ENCODE results near the gene CYBA. TPM values are rescaled to one million over a fixed set of nuclear protein-coding genes. Genes with fewer than 3 reads are reported as not detected.

CYBA gene
- total RNA-seq, 1 donor from 2014 or later, result 77.4 TPM

DNA sequence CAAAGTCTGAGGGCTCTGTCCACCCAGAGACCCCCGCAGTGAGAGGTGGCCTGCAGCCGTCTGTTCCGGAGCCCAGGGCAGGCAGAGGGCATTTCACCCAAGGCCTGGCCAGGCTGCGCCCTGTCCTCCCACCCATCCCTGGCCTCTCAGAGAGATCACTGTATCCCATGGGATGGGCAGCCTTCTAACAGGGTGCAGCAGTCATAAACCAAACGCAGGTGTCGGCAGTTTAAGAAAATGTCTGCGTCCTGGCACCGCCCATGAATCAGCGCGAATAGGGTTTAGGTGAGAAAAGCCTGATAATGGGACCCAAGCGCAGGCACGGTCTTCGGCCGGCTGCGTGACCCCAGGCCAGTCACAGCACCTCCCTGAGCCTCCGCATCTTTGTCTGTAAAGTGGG is 5.4 kb downstream of the CYBA start:
- DNase-seq, result no peak

DNA sequence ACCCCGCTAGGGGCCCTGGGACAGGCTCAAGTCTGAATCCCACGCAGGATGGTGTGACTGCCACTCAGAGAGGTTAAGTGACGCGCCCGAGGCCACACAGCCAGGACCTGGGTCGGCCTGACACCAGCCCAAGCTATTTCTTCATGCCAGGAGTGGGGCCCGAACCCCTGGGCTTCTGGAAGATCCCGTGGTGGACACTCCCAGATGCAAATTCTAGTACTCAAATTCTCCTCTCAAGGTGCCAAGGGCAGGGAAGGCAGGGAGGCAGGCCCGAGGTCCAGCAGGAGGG is 7.3 kb downstream of the CYBA start:
- DNase-seq, result no peak

DNA sequence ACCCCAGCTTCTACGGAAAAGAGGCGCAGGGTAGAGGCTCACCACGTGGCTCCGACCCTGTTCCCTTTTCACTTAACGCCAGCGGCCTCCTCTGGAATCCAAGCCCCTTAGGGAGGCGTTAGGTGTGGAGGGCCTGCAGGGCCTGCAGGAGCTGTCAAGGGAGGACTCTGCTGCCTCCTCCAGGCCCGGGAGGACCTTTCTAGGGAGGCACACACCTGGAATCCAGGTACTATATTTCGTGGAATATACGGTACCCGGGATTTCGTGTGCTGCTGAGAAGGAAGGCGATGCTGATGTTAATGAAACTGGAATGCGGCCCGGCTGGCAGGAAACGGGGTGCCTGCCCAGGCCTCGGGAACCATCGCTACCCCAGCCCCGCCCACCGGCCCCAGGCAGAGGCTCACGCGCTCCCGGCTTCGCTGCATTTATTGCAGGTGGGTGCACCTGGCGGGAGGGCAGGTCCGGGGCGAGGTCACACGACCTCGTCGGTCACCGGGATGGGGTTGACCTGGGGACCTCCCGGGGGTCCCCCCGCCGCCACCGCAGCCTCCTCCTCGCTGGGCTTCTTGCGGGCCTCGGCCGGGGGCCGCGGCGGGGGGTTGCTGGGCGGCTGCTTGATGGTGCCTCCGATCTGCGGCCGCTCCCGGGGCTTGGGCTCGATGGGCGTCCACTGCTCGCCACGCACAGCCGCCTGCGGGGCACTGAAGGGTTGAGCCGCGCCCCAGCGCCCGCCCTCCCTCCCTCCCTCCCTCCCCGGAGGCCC is 7.8 kb downstream of the CYBA start:
- no peak for DNase-seq

DNA sequence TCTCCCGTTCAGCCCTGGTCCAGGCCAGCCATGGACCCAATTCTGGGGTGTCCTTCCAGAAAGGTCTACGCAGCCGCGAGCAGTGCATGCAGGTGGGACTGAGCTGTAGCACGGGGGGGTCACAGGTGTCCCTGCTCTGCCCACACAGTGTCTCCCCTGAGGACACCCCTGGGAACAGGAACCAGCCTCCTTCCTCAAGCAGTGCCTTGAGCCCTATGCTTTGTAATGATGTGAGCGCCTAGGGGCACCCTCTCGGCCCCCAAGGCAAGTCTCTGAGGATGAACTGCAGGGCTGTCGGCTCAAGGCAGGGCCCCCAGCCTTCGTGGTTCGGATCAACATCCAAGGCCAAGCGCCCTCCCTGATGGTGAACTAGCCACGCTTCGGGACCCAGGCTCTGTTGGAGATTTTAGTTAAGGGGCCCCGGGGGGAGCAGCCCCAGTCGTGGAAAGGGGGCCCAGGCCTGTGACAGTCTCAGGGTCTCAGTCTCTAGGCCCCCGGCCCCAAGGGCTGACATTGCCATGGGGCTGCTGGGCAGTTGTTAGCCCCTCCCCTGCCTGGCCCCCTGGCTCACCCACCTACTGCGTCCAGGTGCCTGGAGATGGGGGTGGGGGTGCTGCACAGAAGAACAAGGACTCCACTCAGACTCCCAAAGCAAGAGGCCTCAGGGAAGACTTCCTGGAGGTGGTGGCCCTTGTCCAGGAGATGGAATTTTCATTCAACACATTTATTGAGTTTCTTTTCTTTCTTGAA is 10.2 kb downstream of the CYBA start:
- DNase-seq, result no peak

DNA sequence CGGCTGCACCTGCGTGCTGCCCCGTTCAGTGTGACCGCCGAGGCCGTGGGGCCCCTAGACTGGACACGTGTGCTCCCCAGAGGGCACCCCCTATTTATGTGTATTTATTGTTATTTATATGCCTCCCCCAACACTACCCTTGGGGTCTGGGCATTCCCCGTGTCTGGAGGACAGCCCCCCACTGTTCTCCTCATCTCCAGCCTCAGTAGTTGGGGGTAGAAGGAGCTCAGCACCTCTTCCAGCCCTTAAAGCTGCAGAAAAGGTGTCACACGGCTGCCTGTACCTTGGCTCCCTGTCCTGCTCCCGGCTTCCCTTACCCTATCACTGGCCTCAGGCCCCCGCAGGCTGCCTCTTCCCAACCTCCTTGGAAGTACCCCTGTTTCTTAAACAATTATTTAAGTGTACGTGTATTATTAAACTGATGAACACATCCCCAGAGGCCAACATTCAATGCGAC is 10.8 kb downstream of the CYBA start:
- DNase-seq, result no peak

DNA sequence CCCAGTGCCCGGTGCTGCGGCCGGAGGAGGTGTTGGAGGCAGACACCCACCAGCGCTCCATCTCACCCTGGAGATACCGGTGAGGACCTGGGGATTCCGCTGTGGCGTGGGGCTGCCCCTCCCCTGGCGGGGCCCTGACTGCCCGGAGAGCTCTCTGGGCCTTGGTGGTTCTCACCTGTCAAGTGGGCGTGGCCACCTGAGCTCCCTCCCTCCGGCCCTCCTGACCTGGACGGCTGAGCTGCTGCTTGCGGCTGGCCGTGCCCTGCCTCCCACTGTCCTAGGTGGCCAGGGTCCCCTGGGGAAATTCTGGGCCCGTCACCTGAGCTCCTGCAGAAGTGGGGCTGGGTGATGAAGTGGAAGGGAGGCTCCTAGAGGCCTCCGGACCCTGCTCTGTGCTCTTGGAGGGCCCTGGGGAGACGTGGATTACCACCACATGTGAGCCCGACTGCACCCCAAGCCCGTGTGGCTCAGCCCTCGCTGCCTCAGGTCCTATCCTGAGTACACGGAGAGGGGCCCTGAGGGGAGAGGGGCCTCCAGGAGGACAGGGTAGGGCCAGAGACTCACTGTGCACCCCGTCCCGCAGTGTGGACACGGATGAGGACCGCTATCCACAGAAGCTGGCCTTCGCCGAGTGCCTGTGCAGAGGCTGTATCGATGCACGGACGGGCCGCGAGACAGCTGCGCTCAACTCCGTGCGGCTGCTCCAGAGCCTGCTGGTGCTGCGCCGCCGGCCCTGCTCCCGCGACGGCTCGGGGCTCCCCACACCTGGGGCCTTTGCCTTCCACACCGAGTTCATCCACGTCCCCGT is 11.4 kb downstream of the CYBA start:
- no peak for DNase-seq

DNA sequence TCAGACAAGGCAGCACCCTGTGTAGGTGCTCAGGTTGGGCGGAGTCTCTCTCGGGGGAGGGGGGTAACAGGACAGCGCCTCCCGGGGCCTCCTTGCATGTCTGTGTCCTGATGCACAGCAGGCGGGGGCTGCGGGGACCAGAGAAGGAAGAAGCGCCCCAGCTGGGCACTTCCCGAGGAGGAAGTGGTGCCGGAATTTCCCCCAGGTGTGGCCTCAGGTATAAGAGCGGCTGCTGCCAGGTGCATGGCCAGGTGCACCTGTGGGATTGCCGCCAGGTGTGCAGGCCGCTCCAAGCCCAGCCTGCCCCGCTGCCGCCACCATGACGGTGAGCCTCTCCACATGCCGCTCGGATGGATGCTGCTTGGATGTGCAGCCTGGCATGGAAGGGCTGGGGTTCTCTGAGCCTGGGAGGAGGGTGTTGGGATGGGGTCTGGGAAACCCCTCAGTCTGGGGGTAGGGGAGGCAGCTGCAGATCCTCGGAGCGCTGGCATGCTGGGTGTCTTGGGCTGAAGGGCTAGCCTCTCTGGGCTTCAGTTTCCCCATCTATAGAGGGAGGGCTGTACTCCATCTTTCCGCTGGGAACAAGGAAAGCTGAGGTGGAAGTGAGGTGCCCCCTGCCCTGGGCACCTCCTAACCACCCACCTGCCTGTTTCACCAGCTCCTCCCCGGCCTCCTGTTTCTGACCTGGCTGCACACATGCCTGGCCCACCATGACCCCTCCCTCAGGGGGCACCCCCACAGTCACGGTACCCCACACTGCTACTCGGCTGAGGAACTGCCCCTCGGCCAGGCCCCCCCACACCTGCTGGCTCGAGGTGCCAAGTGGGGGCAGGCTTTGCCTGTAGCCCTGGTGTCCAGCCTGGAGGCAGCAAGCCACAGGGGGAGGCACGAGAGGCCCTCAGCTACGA is 12.3 kb downstream of the CYBA start, which contains the start of gene IL17C:
Gene IL17C (plus strand): TSS at position 250 of the 908 bp plus-strand sequence. CDS start 70 bp downstream, at position 320.
- no peak for DNase-seq

DNA sequence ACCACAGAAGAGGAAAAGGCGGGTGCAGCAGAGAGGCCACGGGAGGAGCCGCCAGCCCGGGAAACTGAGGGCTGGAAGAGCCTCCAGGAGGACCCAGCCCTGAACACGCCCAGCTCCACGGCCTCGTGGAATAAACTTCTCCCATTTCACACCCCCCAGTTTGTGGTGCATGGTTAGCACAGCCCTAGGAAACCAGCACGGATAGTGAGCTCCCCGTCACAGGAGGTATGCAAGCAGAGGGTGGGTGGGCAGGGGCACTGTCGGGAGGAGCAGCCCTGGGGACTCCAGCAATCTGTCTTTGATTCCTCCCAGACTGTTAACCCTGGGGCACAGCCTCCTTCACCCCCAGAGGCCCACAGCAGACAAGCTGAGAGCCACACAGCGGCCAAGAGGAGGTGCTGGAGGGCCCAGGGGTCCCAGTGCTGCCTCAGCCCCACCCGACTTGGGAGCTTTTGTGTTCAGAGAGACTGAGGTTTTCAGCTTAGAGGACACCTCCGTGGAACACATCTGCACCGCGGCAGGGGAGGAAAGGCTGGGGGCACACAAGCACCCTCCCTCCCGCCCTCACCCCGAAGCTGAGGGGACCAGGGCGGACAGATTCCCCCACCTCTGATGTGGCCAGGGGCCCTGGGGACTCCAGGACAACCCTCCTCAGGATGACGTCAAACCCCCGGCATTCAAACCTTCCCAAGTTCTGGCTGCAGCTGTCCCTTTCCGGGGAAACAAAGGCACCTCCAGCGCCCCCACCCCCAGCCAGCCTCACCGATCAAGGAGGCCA is 14.2 kb downstream of the CYBA start:
- DNase-seq, result no peak

DNA sequence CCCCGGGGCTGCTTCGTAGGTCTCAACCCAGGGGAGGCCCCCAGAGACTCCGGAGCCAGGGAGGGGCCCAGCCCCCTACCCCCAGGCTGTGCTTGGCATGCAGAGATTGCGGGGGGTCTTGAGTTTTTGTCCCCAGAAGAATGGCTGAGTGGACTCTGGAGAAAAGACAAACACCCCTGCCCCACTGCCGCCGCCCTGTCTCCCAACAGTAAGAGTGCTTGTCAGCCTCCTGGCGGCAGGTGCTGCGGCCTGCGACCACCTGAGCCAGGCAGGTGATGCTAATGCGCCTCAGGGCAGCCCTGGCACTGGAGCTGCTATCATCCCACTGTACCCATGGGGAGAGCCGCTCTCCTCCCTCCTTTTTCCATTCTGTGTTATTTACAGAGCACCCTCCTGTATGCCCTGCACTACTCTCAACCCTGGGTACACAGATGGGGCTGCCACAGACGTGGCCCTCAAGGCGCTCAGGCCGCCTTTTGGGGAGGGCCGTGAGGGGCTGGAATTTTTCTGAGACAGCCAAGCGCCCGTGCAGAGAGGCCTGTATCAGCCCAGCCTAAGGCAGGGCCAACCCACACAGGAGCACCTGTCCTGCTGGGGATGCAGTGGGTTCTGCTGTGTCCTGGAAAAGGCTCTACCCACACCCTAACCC is 15.1 kb downstream of the CYBA start:
- no peak for DNase-seq

DNA sequence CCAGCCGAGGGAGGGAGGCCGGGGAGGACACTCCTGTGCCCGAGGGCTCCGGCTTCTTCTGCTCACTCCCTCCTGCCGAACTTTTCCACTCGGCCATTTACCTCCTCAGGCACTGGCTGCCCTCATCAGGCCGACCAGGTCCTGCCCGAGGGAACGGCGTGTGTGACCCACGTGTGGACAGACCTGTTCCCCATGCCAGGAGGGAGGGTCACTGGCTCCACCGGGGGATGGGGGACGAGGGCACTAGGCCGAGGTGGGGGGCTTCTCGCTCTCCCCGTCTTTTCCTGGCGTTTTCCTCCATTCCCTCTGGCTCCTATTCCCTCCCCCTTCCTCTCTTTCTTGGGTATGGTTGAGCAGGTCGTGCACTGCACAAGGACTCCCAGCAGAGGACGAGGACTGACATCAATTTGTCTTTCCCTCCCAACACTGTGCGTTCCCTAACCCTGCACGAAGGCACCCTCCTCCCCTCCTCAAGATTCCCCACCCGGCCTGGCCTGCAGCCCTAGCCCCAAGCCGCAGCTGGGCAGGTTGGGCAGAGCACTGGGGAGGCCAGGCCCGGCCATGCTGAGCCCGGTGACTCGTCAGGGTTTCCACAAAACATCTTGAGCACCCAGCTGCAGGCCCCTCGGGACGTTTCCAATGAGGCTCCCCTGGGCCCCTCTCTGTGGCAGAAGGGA is 15.7 kb downstream of the CYBA start:
- no peak for DNase-seq

DNA sequence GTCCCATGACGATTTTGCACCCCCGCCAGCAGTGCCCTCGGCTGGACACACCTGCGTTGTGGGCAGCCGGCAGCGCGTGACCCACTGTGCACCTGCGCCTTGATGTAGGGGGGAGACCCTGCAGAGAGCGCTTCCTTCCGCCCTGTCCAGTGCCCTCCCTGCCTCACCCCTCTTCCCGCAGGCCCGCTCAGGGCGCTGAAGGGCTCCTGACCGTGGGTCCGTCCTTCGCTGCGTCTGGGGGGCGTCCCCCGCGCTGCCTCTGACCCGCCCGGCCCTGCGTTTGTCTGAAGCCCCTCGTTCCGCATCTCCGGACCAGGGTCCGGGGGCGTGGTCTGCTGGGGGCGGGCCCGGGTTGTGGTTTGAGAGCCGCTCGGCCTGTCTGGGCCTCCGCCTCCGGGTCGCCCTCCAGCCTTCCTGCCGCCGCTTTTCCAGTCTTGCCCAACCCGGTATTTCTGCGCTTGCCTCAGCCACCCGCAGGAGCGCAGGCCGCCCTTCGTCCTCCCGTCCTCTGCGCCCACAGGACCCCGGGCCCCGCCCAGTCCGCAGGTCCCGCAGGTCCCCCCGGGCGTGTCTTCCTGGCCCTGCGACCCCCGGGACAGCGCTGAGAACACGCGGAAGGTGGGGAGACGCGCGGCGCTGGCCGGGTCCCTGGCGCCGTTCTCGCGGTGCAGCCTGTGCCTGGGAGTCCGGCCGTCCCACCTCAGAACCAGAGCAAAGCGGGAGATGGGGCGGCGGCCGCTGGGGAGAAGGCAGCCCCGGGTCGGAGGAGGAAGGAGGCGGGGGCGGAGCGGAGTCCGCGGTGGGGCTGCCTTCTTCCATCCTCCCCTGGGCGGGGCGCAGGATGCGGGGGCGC is 16.5 kb downstream of the CYBA start:
- DNase-seq, result no peak

DNA sequence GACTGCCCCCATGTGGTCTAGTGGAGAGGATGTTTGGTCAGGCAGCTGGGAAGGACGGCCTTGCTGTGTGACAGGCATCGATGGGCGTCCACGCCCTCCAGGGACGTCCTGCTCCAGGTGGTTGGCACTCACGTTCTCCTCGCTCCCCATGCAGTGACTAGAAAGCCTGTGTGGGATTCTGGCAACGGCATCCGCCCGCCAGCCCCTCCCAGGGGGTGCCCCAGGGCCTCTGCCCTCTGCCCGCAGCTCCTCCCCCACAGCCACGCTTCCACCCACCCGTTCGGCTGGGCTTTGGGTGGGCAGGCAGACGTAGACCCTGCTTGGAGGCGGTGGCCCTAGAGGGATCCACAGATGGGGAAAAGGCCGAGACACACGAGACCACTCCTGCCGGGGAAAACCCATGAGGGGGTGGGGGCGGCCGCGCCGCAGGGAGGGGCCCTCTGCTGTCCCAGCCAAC is 17.1 kb downstream of the CYBA start:
- DNase-seq, result no peak

DNA sequence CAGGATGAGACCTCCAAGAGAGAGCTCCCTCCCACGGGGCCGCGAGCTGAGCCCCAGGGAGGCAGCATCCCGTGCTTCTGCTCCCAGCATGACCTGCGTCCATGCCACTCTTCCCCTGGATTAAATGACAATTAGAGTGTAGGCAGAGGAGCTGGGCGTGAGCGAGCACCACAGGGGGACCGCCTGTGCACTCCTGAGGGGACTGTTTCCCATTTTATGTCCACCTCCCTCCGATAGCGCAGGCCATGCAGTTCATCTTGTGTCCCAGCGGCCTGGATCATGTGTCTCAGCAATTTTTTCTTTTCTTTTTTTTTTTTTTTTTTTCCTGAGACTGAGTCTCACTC is 18.3 kb downstream of the CYBA start:
- no peak for DNase-seq

DNA sequence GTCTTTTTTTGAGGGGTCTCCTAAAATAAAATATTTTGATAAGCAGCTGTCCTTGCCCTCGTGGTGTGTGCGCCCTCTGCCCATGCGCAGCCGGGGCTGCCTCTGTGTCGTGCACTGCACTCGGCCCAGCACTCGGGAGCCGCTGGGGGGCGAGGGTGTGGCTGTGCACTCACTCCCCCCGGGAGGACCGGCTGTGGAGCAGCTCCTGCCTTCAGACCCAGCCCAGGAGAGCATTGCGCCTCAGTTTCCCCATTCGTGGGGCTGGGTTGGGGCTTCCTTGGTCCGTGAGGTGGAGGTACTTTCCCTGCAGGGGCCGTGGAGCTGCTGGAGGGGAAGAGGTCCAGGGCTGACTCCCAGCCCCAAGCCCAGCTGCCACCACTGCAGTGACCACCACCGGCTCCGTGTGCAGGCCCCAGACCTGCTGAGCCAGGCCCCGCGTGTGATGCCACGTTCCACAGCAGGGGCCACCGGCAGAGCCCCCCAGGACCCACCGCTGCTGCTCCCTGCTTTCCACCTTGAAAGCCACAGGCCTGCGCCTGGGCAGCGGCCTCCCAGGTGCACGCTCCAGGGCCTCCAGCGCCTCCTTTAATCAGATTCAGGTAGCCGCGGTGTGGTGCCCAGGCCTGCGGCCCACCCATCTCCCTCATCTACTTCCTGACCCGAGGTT is 18.8 kb downstream of the CYBA start:
- no peak for DNase-seq

DNA sequence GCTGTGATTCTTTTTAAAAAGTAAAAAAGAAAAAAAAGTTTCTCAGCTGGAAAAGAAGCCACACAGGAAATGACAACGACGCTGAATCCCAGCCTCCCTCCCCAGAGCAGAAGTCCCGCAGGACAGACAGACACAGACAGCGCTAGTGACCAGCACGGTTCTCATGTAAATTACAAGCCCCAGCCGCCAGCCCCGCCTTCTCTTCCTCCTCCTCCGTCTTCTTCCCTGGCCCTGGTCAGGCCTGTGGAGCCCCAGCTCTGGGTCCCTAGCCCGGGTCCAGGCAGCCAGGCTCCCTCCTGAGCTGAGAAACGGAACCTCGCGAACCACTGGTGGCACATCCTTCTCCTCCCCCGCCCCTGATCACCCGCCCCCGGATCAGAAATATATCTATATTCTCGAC is 19.5 kb downstream of the CYBA start:
- DNase-seq, result no peak

DNA sequence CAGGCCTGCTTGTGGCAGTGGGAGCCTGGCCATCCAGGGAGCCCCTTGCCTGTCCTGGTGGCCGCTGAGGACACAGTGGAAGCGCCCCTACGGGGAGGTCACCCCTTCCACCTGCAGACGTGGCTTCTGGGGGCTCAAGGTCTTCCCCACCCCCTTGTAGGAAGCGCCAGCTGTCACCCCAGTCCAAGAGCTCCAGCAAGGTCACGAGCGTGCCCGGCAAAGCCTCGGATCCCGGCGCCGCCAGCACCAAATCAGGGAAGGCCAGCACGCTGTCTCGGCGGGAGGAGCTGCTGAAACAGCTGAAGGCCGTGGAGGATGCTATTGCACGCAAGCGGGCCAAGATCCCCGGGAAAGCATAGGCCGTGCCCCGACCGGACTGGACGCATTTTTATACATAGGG is 19.9 kb downstream of the CYBA start:
- no peak for DNase-seq

DNA sequence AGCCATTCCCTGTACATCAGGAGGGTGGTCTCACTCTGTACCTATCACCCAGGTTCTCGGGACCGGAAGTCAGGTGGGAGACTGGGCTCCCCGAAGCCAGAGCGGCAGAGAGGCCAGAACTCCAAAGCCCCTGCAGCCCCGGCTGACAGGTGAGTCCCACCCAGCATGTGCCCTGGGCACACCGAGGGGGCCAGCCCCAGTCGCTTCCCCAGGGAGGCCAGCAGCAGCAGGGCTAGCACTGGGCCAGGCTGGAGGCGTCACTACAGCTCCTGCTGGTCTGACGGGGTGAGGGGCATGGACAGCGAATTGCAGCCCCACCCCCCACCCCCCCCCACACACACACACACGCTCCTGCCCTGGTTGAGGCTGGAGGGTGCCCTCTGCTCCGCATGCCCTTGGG is 20.4 kb downstream of the CYBA start:
- no peak for DNase-seq

DNA sequence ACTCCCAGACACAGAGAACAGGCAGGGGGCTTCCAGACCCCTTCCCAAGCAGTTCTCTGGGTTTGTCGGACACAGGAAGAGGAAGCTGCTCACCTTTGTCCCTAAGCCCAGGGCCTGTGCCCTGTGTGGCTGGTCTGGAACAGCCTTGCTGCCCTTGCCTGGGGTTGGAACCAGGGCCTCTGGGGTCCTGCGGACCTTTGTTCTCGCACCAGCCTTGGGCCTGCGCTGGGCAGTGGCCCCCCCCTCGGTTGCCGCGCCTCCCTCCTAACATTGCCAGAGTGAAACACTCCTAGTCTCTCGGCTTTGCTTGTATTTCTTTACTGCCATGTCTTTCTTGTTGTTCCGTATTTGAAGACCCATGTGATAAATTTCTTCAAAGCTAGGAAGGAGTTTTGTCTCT is 21.0 kb downstream of the CYBA start:
- DNase-seq, result no peak

All from skin of body (tissue), 2 donors.